Activated CD4-positive, alpha-beta T cell treated with anti-CD3 and anti-CD28 coated beads, Interleukin-2, amount 10 ng/mL, durations not matched to agents 24 days and 14 days (primary cell): ENCODE results near the gene FUT2. TPM values are rescaled to one million over a fixed set of nuclear protein-coding genes. Genes with fewer than 3 reads are reported as not detected.

ENCODE experiments used
- DNase-seq: peaks from one replicate; pipeline ENCODE4 v3.0.0; 2022
- H3K27ac Mint-ChIP-seq: one replicate; pipeline ENCODE4 v1.8.0; 2022; ENCODE audit warnings: mild to moderate bottlenecking, mixed read lengths
- H3K27me3 Mint-ChIP-seq: one replicate; pipeline ENCODE4 v1.8.0; 2022; ENCODE audit warnings: mixed read lengths
- H3K36me3 Mint-ChIP-seq: one replicate; pipeline ENCODE4 v1.8.0; 2022; ENCODE audit warnings: low read depth, mild to moderate bottlenecking, mixed read lengths
- H3K4me1 Mint-ChIP-seq: one replicate; pipeline ENCODE4 v1.8.0; 2021; ENCODE audit warnings: mixed read lengths
- H3K4me3 Mint-ChIP-seq: one replicate; pipeline ENCODE4 v1.8.0; 2022; ENCODE audit warnings: mild to moderate bottlenecking, moderate library complexity, mixed read lengths
- H3K9me3 Mint-ChIP-seq: one replicate; pipeline ENCODE4 v1.8.0; 2021; ENCODE audit warnings: mixed read lengths
- intact Hi-C: fragments of 100-400 bp; cut with micrococcal nuclease; formaldehyde crosslinking; loops from one replicate; pipeline ENCODE4 v1.15.1; 2023
- total RNA-seq: library from RNA; stranded (reverse); gene quantifications from 2 replicates; pipeline ENCODE4 v1.2.3, GENCODE V29; 2022

Gene FUT2
- total RNA-seq, 1 donor from 2014 or later, result not detected

DNA sequence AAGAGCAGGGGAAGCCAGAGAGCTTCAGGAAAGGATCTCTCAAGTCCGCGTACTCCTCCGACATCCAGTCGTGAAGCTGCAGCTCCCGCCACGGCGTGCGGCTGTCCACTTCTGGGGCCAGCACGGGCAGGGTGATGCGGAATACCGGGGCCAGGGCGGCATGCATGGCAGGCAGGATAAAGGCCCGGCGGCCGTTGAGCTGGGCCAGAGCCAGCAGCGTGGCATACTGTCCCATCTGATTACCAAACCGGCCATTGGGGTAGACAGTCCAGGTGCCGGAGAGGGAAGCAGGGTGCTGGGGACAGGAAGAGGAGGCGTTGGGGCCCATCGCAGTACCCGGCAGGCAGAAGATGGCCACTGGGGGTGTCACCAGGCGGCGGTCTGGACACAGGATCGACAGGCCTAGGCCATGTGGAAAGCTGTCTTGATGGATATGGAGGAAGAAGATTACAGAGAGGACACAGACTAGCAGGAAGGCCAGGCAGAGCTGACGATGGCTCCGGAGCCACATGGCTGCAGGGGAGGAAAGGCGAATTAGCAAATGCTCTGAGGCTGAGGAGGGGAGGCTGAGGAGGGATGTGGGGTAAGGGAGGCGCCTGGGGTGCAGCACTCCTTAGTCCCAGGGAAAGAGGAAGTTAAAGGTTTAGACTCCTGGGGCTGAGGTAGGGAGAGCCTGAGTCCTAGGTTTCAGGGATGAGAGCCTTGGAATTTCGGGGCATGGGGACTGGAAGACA, 55.2 kb downstream of the FUT2 start:
- peaks cover 27% of the 10 kb centered on the region for H3K27me3 Mint-ChIP-seq
- H3K27ac Mint-ChIP-seq, result no peak overlapping the region
- peaks cover 23% of the 10 kb centered on the region for H3K4me1 Mint-ChIP-seq
- H3K9me3 Mint-ChIP-seq, result no peaks in the 10 kb centered on the region
- H3K4me3 Mint-ChIP-seq, result peak overlapping the region; percentile 31
- no peaks in the 10 kb centered on the region for H3K36me3 Mint-ChIP-seq
- intact Hi-C loops, result no loop called here
- no peak for DNase-seq

DNA sequence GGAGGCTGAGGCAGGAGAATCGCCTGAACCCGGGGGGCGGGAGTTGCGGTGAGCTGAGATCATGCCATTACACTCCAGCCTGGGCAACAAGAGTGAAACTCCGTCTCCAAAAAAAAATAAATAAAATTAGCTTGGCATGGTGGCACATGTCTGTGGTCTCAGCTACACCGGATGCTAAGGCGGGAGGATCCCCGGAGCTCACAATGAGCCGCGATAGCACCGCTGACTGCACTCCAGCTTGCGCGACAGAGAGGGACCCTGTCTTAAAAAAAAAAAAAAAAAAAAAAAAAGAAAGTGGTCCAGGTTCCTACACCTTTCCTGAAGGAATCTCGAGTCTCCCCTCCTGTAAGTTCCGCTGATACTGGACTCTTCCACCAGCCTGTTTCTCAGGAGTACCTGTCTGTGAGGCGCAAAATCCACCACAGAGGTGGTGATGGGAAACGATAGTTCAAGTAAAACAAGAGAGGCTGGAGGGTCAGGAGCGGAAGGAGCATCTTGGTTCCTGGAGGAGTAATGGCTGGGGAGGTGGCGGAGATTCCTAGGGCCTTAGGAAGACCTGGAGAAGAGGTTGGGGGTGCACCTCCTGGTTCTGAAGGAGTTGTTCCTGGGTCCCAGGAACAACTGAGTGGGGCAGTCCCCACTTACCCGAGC, 56.2 kb downstream of the FUT2 start:
- peaks cover 25% of the 10 kb centered on the region for H3K27me3 Mint-ChIP-seq
- intact Hi-C loops, result no loop called here

DNA sequence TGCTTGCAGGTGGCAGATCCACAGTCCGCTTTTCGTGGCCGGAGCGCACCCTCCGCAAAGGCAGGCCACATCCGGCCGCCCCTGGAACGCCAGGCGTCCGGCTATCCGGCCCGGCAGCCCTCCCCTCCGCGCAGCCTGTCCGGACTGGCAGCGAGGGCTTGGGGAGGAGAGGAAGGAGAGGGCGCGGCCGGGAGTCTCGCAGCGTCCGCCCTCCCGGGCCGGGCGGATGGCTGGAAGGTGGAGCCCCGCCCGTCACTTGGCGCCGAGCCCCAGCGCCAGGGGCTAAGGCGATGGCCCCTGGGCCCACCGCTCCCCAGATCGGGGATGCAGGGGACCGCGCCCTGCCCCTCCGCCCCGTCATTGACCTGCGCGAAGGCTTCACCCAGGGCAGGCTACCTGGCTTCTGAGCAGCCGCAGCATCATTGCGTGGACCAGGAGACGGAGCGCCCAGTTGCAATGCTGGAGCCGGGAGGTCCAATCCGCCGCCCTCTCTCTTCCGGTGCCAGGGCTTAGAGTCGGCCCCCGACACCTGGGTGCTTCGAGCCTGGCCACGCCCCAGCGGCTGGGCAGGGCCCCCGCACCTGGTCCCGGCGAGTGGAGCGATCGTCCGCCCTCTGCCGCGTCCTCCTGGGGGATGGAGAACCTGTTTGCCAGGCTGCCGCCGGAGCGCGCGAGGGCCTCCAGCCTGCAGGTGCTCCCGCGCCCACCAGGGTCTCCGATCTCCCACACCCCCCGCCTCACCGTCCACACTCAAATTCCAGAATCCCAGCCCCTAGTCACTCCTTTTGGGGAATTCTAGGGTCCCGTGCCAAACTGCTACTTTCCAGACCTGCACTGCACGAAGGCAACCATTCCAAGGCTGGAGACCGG, 57.0 kb downstream of the FUT2 start, which contains the start of gene FUT1:
Gene FUT1, minus strand, starts transcription at position 146 of the 870 bp plus-strand sequence. CDS start 1,360 bp downstream, outside the sequence.
- Mint-ChIP-seq H3K27me3 (peaks cover 25% of the 10 kb centered on the region), H3K4me1 (peaks cover 15% of the 10 kb centered on the region), H3K36me3 (no peaks in the 10 kb centered on the region), H3K9me3 (no peaks in the 10 kb centered on the region), H3K27ac (no peak within 1 kb of the TSS), H3K4me3 (peak within 1 kb of the TSS; percentile 71)
- DNase-seq, result peak; percentile 82
- intact Hi-C loops, result no loop called here

More for the DNA sequence above, 56.2 kb downstream of the FUT2 start:
- Mint-ChIP-seq H3K4me1 (peaks cover 18% of the 10 kb centered on the region), H3K4me3 (peak overlapping the region; percentile 71), H3K27ac (no peak overlapping the region), H3K36me3 (no peaks in the 10 kb centered on the region), H3K9me3 (no peaks in the 10 kb centered on the region)
- DNase-seq, result no peak

DNA sequence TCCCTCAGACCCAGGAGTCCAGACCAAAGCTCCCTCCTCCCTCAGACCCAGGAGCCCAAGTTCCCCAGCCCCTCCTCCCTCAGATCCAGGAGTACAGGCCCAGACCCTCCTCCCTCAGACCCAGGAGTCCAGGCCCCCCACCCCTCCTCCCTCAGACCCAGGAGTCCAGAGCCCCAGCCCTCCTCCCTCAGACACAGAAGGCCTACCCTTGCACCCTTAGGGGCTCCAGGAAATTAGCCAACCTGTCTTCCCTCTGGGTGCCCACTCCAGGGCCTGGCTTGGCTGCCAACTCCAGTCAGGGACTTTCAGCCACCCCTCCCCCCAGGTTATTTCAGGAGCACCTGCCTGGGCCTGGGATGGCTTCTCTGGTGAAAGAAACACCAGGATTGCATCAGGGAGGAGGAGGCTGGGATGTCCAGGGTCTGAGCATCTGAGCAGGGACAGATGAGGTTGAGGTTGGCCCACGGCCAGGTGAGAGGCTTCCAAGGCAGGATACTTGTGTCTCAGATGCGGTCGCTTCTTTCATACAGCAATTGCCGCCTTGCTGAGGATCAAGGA, 59.4 kb downstream of the FUT2 start, which contains the start of gene FGF21:
Gene FGF21, plus strand, starts transcription at position 441 of the 558 bp plus-strand sequence. CDS start 713 bp downstream, outside the sequence.
- Mint-ChIP-seq H3K27ac (no peak within 1 kb of the TSS), H3K36me3 (no peaks in the 10 kb centered on the region), H3K4me3 (peak within 1 kb of the TSS; percentile 52), H3K27me3 (peaks cover 25% of the 10 kb centered on the region), H3K4me1 (peaks cover 15% of the 10 kb centered on the region), H3K9me3 (no peaks in the 10 kb centered on the region)
- intact Hi-C loops, result no loop called here
- no peak for DNase-seq

Other genes with a start within 250 kb of the FUT2 start
- 89.1 and 90.6 TPM in 2 replicates for gene GRWD1, start 250.0 kb upstream of the FUT2 start, total RNA-seq
- 2.4 TPM in 2 replicates for gene KCNJ14, start 240.4 kb upstream of the FUT2 start, total RNA-seq
- 30.6 and 31.6 TPM in 2 replicates for gene CYTH2, start 226.6 kb upstream of the FUT2 start, total RNA-seq
- gene LMTK3, start 184.1 kb upstream of the FUT2 start, total RNA-seq, result 3.0 and 3.6 TPM in 2 replicates
- not detected in 2 replicates for gene SULT2B1, start 143.8 kb upstream of the FUT2 start, total RNA-seq
- gene SPACA4, start 89.2 kb upstream of the FUT2 start, total RNA-seq, result not detected in 2 replicates
- 5.1 and 6.4 TPM in 2 replicates for gene FAM83E, start 80.9 kb upstream of the FUT2 start, total RNA-seq
- 1,885 and 1,938 TPM in 2 replicates for gene RPL18, start 76.8 kb upstream of the FUT2 start, total RNA-seq
- gene SPHK2, start 76.5 kb upstream of the FUT2 start, total RNA-seq, result 36.4 and 39.0 TPM in 2 replicates
- 10.7 and 11.2 TPM in 2 replicates for gene DBP, start 58.6 kb upstream of the FUT2 start, total RNA-seq
- gene CA11, start 49.8 kb upstream of the FUT2 start, total RNA-seq, result 10.9 and 12.5 TPM in 2 replicates
- gene NTN5, start 23.0 kb upstream of the FUT2 start, total RNA-seq, result 0.30 and 0.78 TPM in 2 replicates
- gene MAMSTR, start 23.8 kb downstream of the FUT2 start, total RNA-seq, result 1.2 and 1.4 TPM in 2 replicates
- 0.71 and 0.82 TPM in 2 replicates for gene RASIP1, start 44.6 kb downstream of the FUT2 start, total RNA-seq
- gene IZUMO1, start 50.9 kb downstream of the FUT2 start, total RNA-seq, result 0.21 TPM in 1 of 2 replicates, not detected in the other
- gene FUT1, start 56.7 kb downstream of the FUT2 start, total RNA-seq, result 0.23 and 0.26 TPM in 2 replicates
- gene FGF21, start 59.6 kb downstream of the FUT2 start, total RNA-seq, result not detected in 2 replicates
- 90.3 and 95.7 TPM in 2 replicates for gene BCAT2, start 115.1 kb downstream of the FUT2 start, total RNA-seq
- 0.44 and 0.47 TPM in 2 replicates for gene HSD17B14, start 140.5 kb downstream of the FUT2 start, total RNA-seq
- 1.8 and 1.9 TPM in 2 replicates for gene PLEKHA4, start 172.6 kb downstream of the FUT2 start, total RNA-seq
- gene PPP1R15A, start 176.4 kb downstream of the FUT2 start, total RNA-seq, result 40.5 and 42.1 TPM in 2 replicates
- gene TULP2, start 202.8 kb downstream of the FUT2 start, total RNA-seq, result not detected in 2 replicates
- gene NUCB1, start 204.3 kb downstream of the FUT2 start, total RNA-seq, result 116 and 117 TPM in 2 replicates
- gene DHDH, start 237.7 kb downstream of the FUT2 start, total RNA-seq, result 0.35 TPM in 1 of 2 replicates, not detected in the other